ENCODE measurements around the gene CMSS1. TPM values are rescaled to one million over a fixed set of nuclear protein-coding genes. Genes with fewer than 3 reads are reported as not detected.

CMSS1 gene
- total RNA-seq, 1 experiment from 2014 or later: 86.3 TPM

DNA sequence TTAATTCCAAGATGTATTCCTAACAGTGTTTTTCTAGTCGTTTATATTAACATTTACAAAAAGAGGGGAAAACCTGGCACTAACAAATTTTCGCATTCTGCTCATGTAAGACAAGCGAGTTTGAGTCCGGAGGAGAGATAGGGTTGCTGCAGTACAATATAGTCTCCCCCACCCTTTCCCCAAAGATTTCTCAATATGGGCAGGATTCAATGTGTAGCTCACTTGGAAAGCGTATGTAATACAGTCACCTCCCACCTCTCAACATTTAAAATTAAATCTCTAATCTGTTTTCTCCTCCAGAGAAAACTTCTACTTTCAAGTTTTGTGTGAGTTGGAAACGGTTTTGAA lies 57.9 kb downstream of the CMSS1 start:
- CTCF ChIA-PET: no interaction called here

GRCh38 chr3:99875929-99876841 lies 58.5 kb downstream of the CMSS1 start:
- in situ Hi-C loops (cut with HindIII; ENCODE audit: low pct_unique_long_range_greater_than_20kb, low sequenced_read_pairs): no loop called here
- CTCF ChIA-PET: no interaction called here

More for the DNA sequence above, 57.9 kb downstream of the CMSS1 start:
- ATAC-seq (peak; percentile 57; the same call in 1 of the 2 replicates), DNase-seq (ENCODE audit: low read depth, low spot score) (no peak)
- Histone ChIP-seq H3K27me3 (ENCODE audit: control insufficient read depth, insufficient read depth, low read length) (no peaks in the 10 kb centered on the region), H3K27ac (ENCODE audit: low read length) (peak overlapping the region; percentile 67), H3K36me3 (ENCODE audit: control insufficient read depth, insufficient read depth, low read length) (no peaks in the 10 kb centered on the region), H3K4me1 (ENCODE audit: control insufficient read depth, insufficient read depth, low read length) (peaks cover 18% of the 10 kb centered on the region; the same call in 1 of the 2 replicates), H3K4me3 (ENCODE audit: low read depth in 2 of 2, low read length in 2 of 2) (peak overlapping the region; percentile 58 to 67), H3K9me3 (ENCODE audit: control insufficient read depth, insufficient read depth, low read depth, low read length) (no peaks in the 10 kb centered on the region)
- no peak for TF ChIP-seq SIN3A (IDR thresholded peaks at IDR 0.05; ENCODE audit: borderline replicate concordance, insufficient read depth, low read depth, low read length)
- TF ChIP-seq, protein P1, sequence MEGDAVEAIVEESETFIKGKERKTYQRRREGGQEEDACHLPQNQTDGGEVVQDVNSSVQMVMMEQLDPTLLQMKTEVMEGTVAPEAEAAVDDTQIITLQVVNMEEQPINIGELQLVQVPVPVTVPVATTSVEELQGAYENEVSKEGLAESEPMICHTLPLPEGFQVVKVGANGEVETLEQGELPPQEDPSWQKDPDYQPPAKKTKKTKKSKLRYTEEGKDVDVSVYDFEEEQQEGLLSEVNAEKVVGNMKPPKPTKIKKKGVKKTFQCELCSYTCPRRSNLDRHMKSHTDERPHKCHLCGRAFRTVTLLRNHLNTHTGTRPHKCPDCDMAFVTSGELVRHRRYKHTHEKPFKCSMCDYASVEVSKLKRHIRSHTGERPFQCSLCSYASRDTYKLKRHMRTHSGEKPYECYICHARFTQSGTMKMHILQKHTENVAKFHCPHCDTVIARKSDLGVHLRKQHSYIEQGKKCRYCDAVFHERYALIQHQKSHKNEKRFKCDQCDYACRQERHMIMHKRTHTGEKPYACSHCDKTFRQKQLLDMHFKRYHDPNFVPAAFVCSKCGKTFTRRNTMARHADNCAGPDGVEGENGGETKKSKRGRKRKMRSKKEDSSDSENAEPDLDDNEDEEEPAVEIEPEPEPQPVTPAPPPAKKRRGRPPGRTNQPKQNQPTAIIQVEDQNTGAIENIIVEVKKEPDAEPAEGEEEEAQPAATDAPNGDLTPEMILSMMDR (IDR thresholded peaks at IDR 0.05): no peak
- POLR2A ChIA-PET: no interaction called here
- in situ Hi-C loops (cut with HindIII; ENCODE audit: low pct_unique_long_range_greater_than_20kb, low sequenced_read_pairs) (no loop called here), intact Hi-C loops (cut with micrococcal nuclease; ENCODE audit: unreplicated experiment) (no loop called here)
- BruUV-seq (replicated peaks): no TSS peak

More at GRCh38 chr3:99875929-99876841, 58.5 kb downstream of the CMSS1 start:
- POLR2A ChIA-PET: no interaction called here
- ATAC-seq (peak; percentile 95), DNase-seq (ENCODE audit: low read depth, low spot score) (no peak)
- intact Hi-C loops (cut with micrococcal nuclease; ENCODE audit: unreplicated experiment): no loop called here
- H3K27ac ChIP-seq (ENCODE audit: low read length): peak overlapping the region; percentile 67
- TF ChIP-seq, protein P1 (IDR thresholded peaks at IDR 0.05): peak; percentile 11; the same call in 1 of the 2 replicates
- no peak for TF ChIP-seq REST (IDR thresholded peaks at IDR 0.05; ENCODE audit: insufficient read depth in 1 of 2, low read depth in 2 of 2, low read length in 1 of 2)
- no peak; the same call in 1 of the 2 replicates for TF ChIP-seq TCF7L2 (IDR thresholded peaks at IDR 0.05; ENCODE audit: low read depth, low read length)
- TF ChIP-seq POLR2AphosphoS5 (IDR thresholded peaks at IDR 0.05; ENCODE audit: low read depth, low read length): no peak
- no peak for TF ChIP-seq SIN3A (IDR thresholded peaks at IDR 0.05; ENCODE audit: borderline replicate concordance, insufficient read depth, low read depth, low read length)
- peaks cover 17% of the 10 kb centered on the region; the same call in 1 of the 2 replicates for H3K4me1 ChIP-seq (ENCODE audit: control insufficient read depth, insufficient read depth, low read length)
- H3K9me3 ChIP-seq (ENCODE audit: control insufficient read depth, insufficient read depth, low read depth, low read length): no peaks in the 10 kb centered on the region
- no peaks in the 10 kb centered on the region for H3K36me3 ChIP-seq (ENCODE audit: control insufficient read depth, insufficient read depth, low read length)
- BruUV-seq (replicated peaks): no TSS peak
- H3K27me3 ChIP-seq (ENCODE audit: control insufficient read depth, insufficient read depth, low read length): no peaks in the 10 kb centered on the region
- H3K4me3 ChIP-seq (ENCODE audit: low read depth in 2 of 2, low read length in 2 of 2): peak overlapping the region; percentile 58 to 67
